T-cell (primary cell): ENCODE data around the gene HHEX. TPM values are rescaled to one million over a fixed set of nuclear protein-coding genes. Genes with fewer than 3 reads are reported as not detected.
A peak's percentile ranks its signal among the peaks of the same experiment; 100 is the strongest.
"Not testable (repeated sequence)": the region's sequence is repeated elsewhere in the genome, so short reads cannot be mapped to it uniquely, and the experiment has no call there.

Experiments
- ATAC-seq, 4 experiments: fragments of 200-7000 bp in 3 of 4; fragments of 150-1000 bp in 1 of 4; cut with Tn5 transposase; replicated peaks in 1 of 4; 1 replicate in 3 of 4; 2 replicates in 1 of 4; pipeline ENCODE4 v1.10.0; 2021; ENCODE audit warnings: moderate library complexity in 3 of 4, mild to moderate bottlenecking in 2 of 4, moderate number of reproducible peaks in 1 of 4
- CTCF ChIA-PET, 2 donors: fragments of 300-600 bp; sonication (Branson Sonifier 250); formaldehyde crosslinking; loops; one replicate each; lab custom pipeline; 2022; ENCODE audit warnings: antibody characterized with exemption in 2 of 2; lab: Charles Lee
- POLR2A ChIA-PET, 2 donors: fragments of 300-600 bp; sonication (Branson Sonifier 250); formaldehyde crosslinking; loops; one replicate each; lab custom pipeline; 2022; ENCODE audit warnings: antibody characterized with exemption in 2 of 2; lab: Charles Lee
- DNase-seq, 35 experiments: peaks; one replicate each; pipeline versions ENCODE4 v3.0.0 to v3.0.0-alpha.2; 2013 to 2023
- H3K27ac ChIP-seq: one replicate; pipeline ENCODE4 v1.5.1; 2013; ENCODE audit warnings: low read length
- H3K27me3 ChIP-seq, 2 experiments: replicated peaks in 1 of 2; 1 replicate in 1 of 2; 2 replicates in 1 of 2; pipeline versions ENCODE4 v1.6.1 to v1.7.0; 2013; ENCODE audit warnings: low read length in 1 of 2, mixed read lengths in 1 of 2; ENCODE audit not compliant: control insufficient read depth in 2 of 2, insufficient read depth in 2 of 2; ENCODE audit errors: extremely low read depth in 1 of 2
- H3K36me3 ChIP-seq, 2 donors: 1 replicate in 1 of 2; 2 replicates in 1 of 2; pipeline versions ENCODE4 v1.6.1 to v1.7.0; 2013; ENCODE audit warnings: low read length in 1 of 2; ENCODE audit not compliant: control insufficient read depth in 2 of 2, insufficient read depth in 1 of 2; ENCODE audit errors: extremely low read depth in 1 of 2
- H3K4me1 ChIP-seq, 2 experiments: 1 replicate in 1 of 2; 2 replicates in 1 of 2; pipeline versions ENCODE4 v1.6.1 to v1.7.0; 2013; ENCODE audit warnings: low read length in 2 of 2, mixed read lengths in 1 of 2; ENCODE audit not compliant: insufficient read depth in 2 of 2, control insufficient read depth in 1 of 2; ENCODE audit errors: extremely low read depth in 1 of 2
- H3K4me3 ChIP-seq, 2 donors: 1 replicate in 1 of 2; 2 replicates in 1 of 2; pipeline versions ENCODE4 v1.5.1 to v1.7.0; 2013; ENCODE audit warnings: mild to moderate bottlenecking in 2 of 2, low read length in 1 of 2, moderate library complexity in 1 of 2; ENCODE audit not compliant: control insufficient read depth in 1 of 2; ENCODE audit errors: extremely low read depth in 1 of 2
- H3K9me3 ChIP-seq: 2 replicates; pipeline ENCODE4 v1.7.0; 2013
- H3K27ac Mint-ChIP-seq, 2 donors: one replicate each; pipeline ENCODE4 v1.8.0; 2020 to 2021; ENCODE audit warnings: mild to moderate bottlenecking in 2 of 2, mixed read lengths in 2 of 2
- H3K27me3 Mint-ChIP-seq, 2 donors: one replicate each; pipeline ENCODE4 v1.8.0; 2021 to 2022; ENCODE audit warnings: mixed read lengths in 2 of 2
- H3K36me3 Mint-ChIP-seq: one replicate; pipeline ENCODE4 v1.8.0; 2021; ENCODE audit warnings: mixed read lengths
- H3K4me1 Mint-ChIP-seq, 3 donors: one replicate each; pipeline ENCODE4 v1.8.0; 2020 to 2022; ENCODE audit warnings: mixed read lengths in 3 of 3, mild to moderate bottlenecking in 1 of 3
- H3K4me3 Mint-ChIP-seq, 3 donors: one replicate each; pipeline ENCODE4 v1.8.0; 2020 to 2022; ENCODE audit warnings: mild to moderate bottlenecking in 3 of 3, mixed read lengths in 3 of 3, moderate library complexity in 3 of 3
- H3K9me3 Mint-ChIP-seq, 3 donors: one replicate each; pipeline ENCODE4 v1.8.0; 2020 to 2022; ENCODE audit warnings: mixed read lengths in 3 of 3
- WGBS: methylation state at CpG from one replicate; pipeline ENCODE4 v1.1.5; 2013; ENCODE audit warnings: missing lambda C conversion rate; ENCODE audit not compliant: insufficient coverage; 5-methylcytosine and 5-hydroxymethylcytosine counted together
- total RNA-seq, 35 experiments: library from RNA in 6 of 35; stranded (reverse) in 6 of 35; fragments of 120-200 nt in 1 of 35; gene quantifications; one replicate each; pipeline versions ENCODE4 v1.2.1 to v1.2.4 and lab custom pipeline; 2013 to 2026

The HHEX gene
- total RNA-seq, 5 donors from 2014 or later (not counting 1 experiment from before 2014, with no cell fraction given): 1.3 to 5.8 (median 3.6) TPM

DNA sequence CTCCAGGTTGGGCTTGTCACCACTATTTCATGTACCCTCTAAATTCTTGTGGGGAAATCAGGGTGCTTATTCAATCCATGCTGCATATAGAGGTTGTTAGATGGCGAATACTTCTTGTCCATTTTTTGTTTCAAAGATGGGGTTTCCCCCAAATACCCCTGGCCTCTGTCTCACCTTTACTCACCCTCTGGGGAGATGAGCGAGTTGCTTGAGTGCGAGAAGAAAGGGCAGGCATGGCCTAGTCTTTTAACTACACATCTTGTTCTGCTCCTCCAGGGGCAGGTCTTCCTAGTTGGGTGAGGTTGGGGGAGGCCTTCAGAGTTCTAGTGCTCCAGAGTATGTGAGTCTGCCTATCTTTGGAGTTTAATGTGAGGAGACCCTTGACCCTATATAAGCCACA, 46.2 kb downstream of the HHEX start:
- peaks cover 0 to 2% (median 0%) of the 10 kb centered on the region in 3 donors for H3K4me1 Mint-ChIP-seq
- Histone ChIP-seq H3K4me3 (no peak overlapping the region), H3K4me1 (no peaks in the 10 kb centered on the region), H3K9me3 (no peaks in the 10 kb centered on the region), H3K36me3 (no peaks in the 10 kb centered on the region), H3K27ac (no peak overlapping the region), H3K27me3 (peaks cover 0 to 6% of the 10 kb centered on the region in 2 experiments)
- no peak for DNase-seq
- H3K27me3 Mint-ChIP-seq: peaks cover 9 to 22% of the 10 kb centered on the region in 2 donors
- no peaks in the 10 kb centered on the region for H3K9me3 Mint-ChIP-seq
- no peak overlapping the region for H3K4me3 Mint-ChIP-seq
- WGBS: no CpG with 5 or more reads among the region's 3 CpGs
- no peak overlapping the region for H3K27ac Mint-ChIP-seq
- ChIA-PET POLR2A (interaction anchor here in 1 of 2 donors (0.7 kb wide), 1 partner anchor 654 kb away, joined by 3 read pairs; no protein-coding TSS in a partner anchor), CTCF (interaction anchor here in 1 of 2 donors (0.6 kb wide), 2 partner anchors 19 to 201 kb away, joined by 3 to 6 read pairs; no protein-coding TSS in a partner anchor)
- ATAC-seq: no peak
- H3K36me3 Mint-ChIP-seq: no peaks in the 10 kb centered on the region

GRCh38 chr10:92737484-92737883, 47.7 kb downstream of the HHEX start:
- H3K9me3 ChIP-seq: no peaks in the 10 kb centered on the region
- Mint-ChIP-seq H3K27ac (no peak overlapping the region), H3K27me3 (peaks cover 10 to 25% of the 10 kb centered on the region in 2 donors), H3K4me3 (no peak overlapping the region), H3K36me3 (no peaks in the 10 kb centered on the region), H3K4me1 (peaks cover 0 to 3% (median 0%) of the 10 kb centered on the region in 3 donors), H3K9me3 (no peaks in the 10 kb centered on the region)
- WGBS: 86% methylated on average over 6 of the region's 7 CpGs
- DNase-seq (no peak), ATAC-seq (no peak)
- ChIA-PET POLR2A (no interaction called here), CTCF (interaction anchor here in 1 of 2 donors (0.5 kb wide), 1 partner anchor 539 kb away, joined by 5 read pairs; no protein-coding TSS in a partner anchor)
- H3K27ac ChIP-seq: no peak overlapping the region
- H3K4me3 ChIP-seq: no peak overlapping the region
- no peaks in the 10 kb centered on the region for H3K4me1 ChIP-seq
- H3K36me3 ChIP-seq: no peaks in the 10 kb centered on the region
- H3K27me3 ChIP-seq: peaks cover 0 to 6% of the 10 kb centered on the region in 2 experiments

- DNase-seq: no peak
- Mint-ChIP-seq H3K36me3 (no peaks in the 10 kb centered on the region), H3K27me3 (peaks cover 13 to 21% of the 10 kb centered on the region in 2 donors), H3K4me1 (peaks cover 0 to 4% (median 0%) of the 10 kb centered on the region in 3 donors), H3K27ac (no peak overlapping the region), H3K4me3 (no peak overlapping the region), H3K9me3 (no peaks in the 10 kb centered on the region)
- peaks cover 0 to 6% of the 10 kb centered on the region in 2 experiments for H3K27me3 ChIP-seq
- ATAC-seq: no peak
- 89% methylated on average over 2 of the region's 3 CpGs for WGBS
- H3K4me3 ChIP-seq: no peak overlapping the region
- ChIA-PET POLR2A (no interaction called here), CTCF (no interaction called here)
- no peaks in the 10 kb centered on the region for H3K4me1 ChIP-seq
- no peak overlapping the region for H3K27ac ChIP-seq
- no peaks in the 10 kb centered on the region for H3K9me3 ChIP-seq
- no peaks in the 10 kb centered on the region for H3K36me3 ChIP-seq
Observed at GRCh38 chr10:92740762-92741161, 51.0 kb downstream of the HHEX start.

GRCh38 chr10:92741741-92742140, 52.0 kb downstream of the HHEX start:
- H3K36me3 Mint-ChIP-seq, H3K36me3 ChIP-seq, H3K9me3 Mint-ChIP-seq, POLR2A ChIA-PET, H3K27ac ChIP-seq, H3K4me1 ChIP-seq, H3K27ac Mint-ChIP-seq, H3K4me3 Mint-ChIP-seq, ATAC-seq, H3K4me1 Mint-ChIP-seq, H3K9me3 ChIP-seq, H3K4me3 ChIP-seq, H3K27me3 ChIP-seq, DNase-seq: not testable (repeated sequence)
- H3K27me3 Mint-ChIP-seq: peaks cover 13 to 17% of the 10 kb centered on the region in 2 donors
- CTCF ChIA-PET: interaction anchor here in 1 of 2 donors (0.6 kb wide), 1 partner anchor 8 kb away, joined by 5 read pairs; no protein-coding TSS in a partner anchor
- WGBS: 90% methylated on average over 3 of the region's 4 CpGs

- 60% methylated on average over 5 of the region's 9 CpGs for WGBS
- Histone ChIP-seq H3K27me3 (peaks cover 0 to 3% of the 10 kb centered on the region in 2 experiments), H3K36me3 (no peaks in the 10 kb centered on the region), H3K27ac (no peak overlapping the region), H3K9me3 (no peaks in the 10 kb centered on the region), H3K4me3 (no peak overlapping the region), H3K4me1 (peaks cover 1 to 7% of the 10 kb centered on the region in 2 experiments)
- peak in 1 of 4 experiments; percentile 29 for ATAC-seq
- POLR2A ChIA-PET: no interaction called here
- Mint-ChIP-seq H3K9me3 (no peaks in the 10 kb centered on the region), H3K36me3 (no peaks in the 10 kb centered on the region), H3K4me1 (peaks cover 5 to 8% (median 5%) of the 10 kb centered on the region in 3 donors), H3K27me3 (peaks cover 13 to 16% of the 10 kb centered on the region in 2 donors), H3K27ac (peak overlapping the region in 1 of 2 donors; percentile 5), H3K4me3 (no peak overlapping the region)
- CTCF ChIA-PET: interaction anchor here (0.6 to 0.7 kb wide), 3 partner anchors 9 to 740 kb away, joined by 3 to 5 read pairs (median 4); no protein-coding TSS in a partner anchor
- DNase-seq: no peak
Observed at GRCh38 chr10:92742331-92743228, 52.8 kb downstream of the HHEX start.
